ENCODE results near the gene ACTA2.

Gene ACTA2

DNA sequence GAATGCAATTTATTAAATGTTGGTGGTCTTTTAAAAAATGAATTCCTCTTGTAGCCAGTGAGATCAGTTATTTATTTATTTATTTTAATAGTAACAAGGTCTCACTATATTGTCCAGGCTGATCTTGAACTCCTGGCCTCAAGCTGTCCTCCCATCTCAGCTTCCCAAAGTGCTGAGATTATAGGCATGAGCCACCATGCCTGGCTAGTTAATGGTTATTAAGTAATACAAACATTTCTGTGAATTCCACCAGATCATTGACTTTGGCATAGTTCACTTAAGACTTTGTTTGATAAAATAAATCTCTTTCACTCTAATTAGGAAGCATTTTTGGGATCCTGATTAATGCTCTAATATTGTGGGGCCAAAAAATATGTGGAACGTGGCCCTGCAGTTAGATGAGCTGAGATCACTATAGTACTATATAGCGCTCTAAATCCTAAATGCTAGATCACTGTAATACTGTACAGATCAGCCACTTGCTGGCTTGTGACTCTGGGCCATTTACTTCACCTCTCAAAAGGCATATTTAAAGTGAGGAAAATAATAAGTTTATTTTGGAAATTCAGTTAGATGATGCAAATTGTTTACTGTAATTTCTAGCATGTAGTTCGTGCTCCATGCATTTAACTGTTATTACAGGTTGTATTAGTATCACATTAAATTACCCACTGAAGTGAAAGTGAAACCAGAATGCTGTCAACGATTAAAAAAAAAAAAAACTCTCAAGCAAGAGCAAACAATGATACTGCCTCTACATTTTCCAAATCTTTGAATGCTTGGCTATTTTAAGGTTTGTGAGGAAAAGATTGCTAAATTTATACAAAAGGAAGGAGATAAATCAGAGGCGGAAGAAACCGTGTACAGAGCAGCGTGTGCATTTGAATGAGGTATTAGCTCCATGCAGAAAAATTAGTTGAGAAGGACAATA, 22.1 kb upstream of the ACTA2 start:
- H3K4me3 Mint-ChIP-seq = peak overlapping the region; percentile 99
- peaks cover 6% of the 10 kb centered on the region for H3K36me3 Mint-ChIP-seq (ENCODE audit: low read depth)
- peaks cover 14% of the 10 kb centered on the region for H3K4me1 Mint-ChIP-seq (ENCODE audit: low read depth)
- H3K27ac Mint-ChIP-seq = peak overlapping the region; percentile 91
- H3K9me3 Mint-ChIP-seq = no peaks in the 10 kb centered on the region
- peaks cover 2% of the 10 kb centered on the region for H3K27me3 Mint-ChIP-seq
- intact Hi-C loops (cut with micrococcal nuclease) = no loop called here

DNA sequence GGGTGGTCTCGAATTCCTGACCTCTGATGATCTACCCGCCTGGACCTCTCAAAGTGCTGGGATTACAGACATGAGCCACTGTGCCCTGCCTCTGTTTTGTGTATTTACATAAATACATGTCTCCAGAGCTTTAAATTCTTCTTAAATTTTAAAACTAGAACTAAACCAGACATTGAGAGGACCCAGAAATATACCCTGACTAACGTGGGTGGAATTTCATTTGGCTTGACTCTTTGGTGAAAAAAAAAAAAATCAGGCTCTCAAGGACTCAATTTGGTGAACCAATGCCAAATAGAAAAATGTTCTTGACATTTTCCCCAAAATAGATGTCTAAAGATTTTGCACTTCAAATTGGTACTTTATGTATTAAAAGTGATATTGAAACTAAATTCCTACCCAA, 21.4 kb upstream of the ACTA2 start:
- no peaks in the 10 kb centered on the region for H3K9me3 Mint-ChIP-seq
- peaks cover 9% of the 10 kb centered on the region for H3K4me1 Mint-ChIP-seq (ENCODE audit: low read depth)
- no peak overlapping the region for H3K4me3 Mint-ChIP-seq
- intact Hi-C loops (cut with micrococcal nuclease) = no loop called here
- no peak overlapping the region for H3K27ac Mint-ChIP-seq
- peaks cover 6% of the 10 kb centered on the region for H3K36me3 Mint-ChIP-seq (ENCODE audit: low read depth)
- no peaks in the 10 kb centered on the region for H3K27me3 Mint-ChIP-seq

GRCh38 chr10:88971221-88972061, 18.9 kb upstream of the ACTA2 start:
- Mint-ChIP-seq H3K27me3 (no peaks in the 10 kb centered on the region), H3K4me3 (no peak overlapping the region), H3K27ac (no peak overlapping the region), H3K36me3 (ENCODE audit: low read depth) (peaks cover 6% of the 10 kb centered on the region), H3K9me3 (no peaks in the 10 kb centered on the region), H3K4me1 (ENCODE audit: low read depth) (peaks cover 7% of the 10 kb centered on the region)
- intact Hi-C loops (cut with micrococcal nuclease) = no loop called here

DNA sequence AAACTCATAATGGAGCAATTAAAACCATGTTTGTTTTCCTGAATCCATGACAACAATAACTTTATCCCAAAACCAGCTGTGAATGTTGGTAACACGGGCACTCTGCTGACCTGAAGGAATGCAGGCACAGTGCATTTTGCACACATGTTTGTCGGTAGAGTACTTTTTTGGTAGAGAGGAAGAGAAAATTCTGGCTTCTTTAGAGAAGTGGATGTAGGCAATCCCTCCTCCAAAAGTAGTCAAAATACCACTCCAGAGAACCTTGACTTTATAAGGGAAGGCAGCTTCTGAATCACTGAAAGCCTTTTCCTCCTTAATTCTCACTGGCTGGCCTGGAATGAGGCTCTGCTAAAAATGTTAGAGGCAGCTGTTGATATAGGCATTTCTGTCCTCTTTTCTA, 15.8 kb upstream of the ACTA2 start:
- Mint-ChIP-seq H3K9me3 (no peaks in the 10 kb centered on the region), H3K27me3 (no peaks in the 10 kb centered on the region), H3K27ac (no peak overlapping the region), H3K36me3 (ENCODE audit: low read depth) (no peaks in the 10 kb centered on the region), H3K4me1 (ENCODE audit: low read depth) (peaks cover 14% of the 10 kb centered on the region), H3K4me3 (no peak overlapping the region)
- intact Hi-C loops (cut with micrococcal nuclease) = no loop called here

GRCh38 chr10:88966797-88967196, 14.2 kb upstream of the ACTA2 start:
- intact Hi-C loops (cut with micrococcal nuclease) = no loop called here
- Mint-ChIP-seq H3K9me3 (no peaks in the 10 kb centered on the region), H3K4me1 (ENCODE audit: low read depth) (peaks cover 16% of the 10 kb centered on the region), H3K27ac (no peak overlapping the region), H3K4me3 (no peak overlapping the region), H3K36me3 (ENCODE audit: low read depth) (no peaks in the 10 kb centered on the region), H3K27me3 (no peaks in the 10 kb centered on the region)

DNA sequence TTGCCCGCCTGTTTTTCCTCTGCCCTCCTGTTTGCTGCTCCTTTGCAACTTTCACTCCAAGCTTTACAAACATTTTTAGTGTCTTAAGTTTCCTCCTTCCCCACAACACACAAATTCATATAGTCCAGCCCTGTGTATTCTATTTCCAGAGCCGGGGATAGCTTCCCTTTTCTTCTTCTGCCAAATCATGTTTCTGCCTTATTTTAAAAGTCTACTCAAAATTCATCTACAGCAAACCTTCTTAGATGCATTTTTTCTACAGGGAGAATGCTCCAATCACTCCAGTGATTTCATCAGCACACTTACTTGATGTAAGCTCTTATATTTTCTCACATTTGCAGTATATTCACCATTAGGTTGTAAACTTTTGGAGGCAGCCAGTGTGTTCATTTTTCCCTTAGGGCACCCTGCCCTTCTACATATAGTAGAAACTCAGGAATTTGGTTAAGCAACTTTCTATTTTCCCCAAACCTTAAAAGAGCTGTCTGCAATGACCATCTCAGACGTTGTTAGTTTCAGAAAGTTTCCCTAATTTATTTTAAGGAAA, 12.4 kb upstream of the ACTA2 start:
- Mint-ChIP-seq H3K4me3 (no peak overlapping the region), H3K27ac (no peak overlapping the region), H3K27me3 (no peaks in the 10 kb centered on the region), H3K4me1 (ENCODE audit: low read depth) (peaks cover 13% of the 10 kb centered on the region), H3K36me3 (ENCODE audit: low read depth) (no peaks in the 10 kb centered on the region), H3K9me3 (no peaks in the 10 kb centered on the region)
- intact Hi-C loops (cut with micrococcal nuclease) = no loop called here

DNA sequence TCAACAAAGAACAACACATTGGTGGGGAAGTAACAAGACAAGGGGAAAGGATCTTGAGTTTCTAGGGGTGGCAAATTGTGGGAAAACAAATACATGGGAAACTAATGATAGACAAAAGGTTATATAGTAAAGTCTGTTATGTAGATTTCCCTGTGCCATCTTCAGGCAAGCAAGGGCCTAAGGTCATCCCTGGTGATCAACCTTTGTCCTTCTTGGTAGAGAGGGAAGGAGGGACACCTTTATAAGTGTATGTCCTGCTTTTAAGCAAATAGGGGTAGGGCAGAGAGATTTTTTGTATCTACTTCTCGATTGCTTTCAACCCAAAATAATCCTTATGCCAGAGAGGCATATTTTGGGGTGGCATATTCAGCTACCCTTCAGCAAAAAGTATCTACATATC, 11.8 kb upstream of the ACTA2 start:
- H3K4me3 Mint-ChIP-seq = no peak overlapping the region
- intact Hi-C loops (cut with micrococcal nuclease) = no loop called here
- no peaks in the 10 kb centered on the region for H3K9me3 Mint-ChIP-seq
- H3K27ac Mint-ChIP-seq = no peak overlapping the region
- H3K4me1 Mint-ChIP-seq (ENCODE audit: low read depth) = peaks cover 13% of the 10 kb centered on the region
- no peaks in the 10 kb centered on the region for H3K36me3 Mint-ChIP-seq (ENCODE audit: low read depth)
- H3K27me3 Mint-ChIP-seq = no peaks in the 10 kb centered on the region

GRCh38 chr10:88963318-88963717, 10.7 kb upstream of the ACTA2 start:
- Mint-ChIP-seq H3K36me3 (ENCODE audit: low read depth) (no peaks in the 10 kb centered on the region), H3K4me1 (ENCODE audit: low read depth) (peaks cover 13% of the 10 kb centered on the region), H3K9me3 (no peaks in the 10 kb centered on the region), H3K4me3 (no peak overlapping the region), H3K27ac (no peak overlapping the region), H3K27me3 (no peaks in the 10 kb centered on the region)
- intact Hi-C loops (cut with micrococcal nuclease) = no loop called here

DNA sequence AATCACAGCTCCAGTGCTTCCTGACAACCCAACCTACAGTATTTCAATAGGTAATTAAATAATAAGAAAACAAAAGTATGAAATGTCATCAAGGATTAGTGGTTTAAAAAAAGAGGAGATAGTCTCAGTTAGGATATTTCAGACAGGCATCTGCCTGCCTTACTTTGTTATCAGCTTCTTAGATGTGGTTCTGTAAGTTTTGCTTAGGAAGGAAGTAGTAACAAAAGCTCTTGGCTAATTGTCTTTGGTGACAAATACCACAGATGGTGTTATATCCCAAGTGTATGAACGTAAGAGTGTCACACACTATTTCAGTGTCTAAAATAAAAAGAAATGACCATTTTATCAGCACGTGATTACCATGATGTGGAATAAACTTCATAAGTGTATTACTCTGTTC, 9.8 kb upstream of the ACTA2 start:
- intact Hi-C loops (cut with micrococcal nuclease) = no loop called here
- no peaks in the 10 kb centered on the region for H3K9me3 Mint-ChIP-seq
- H3K27me3 Mint-ChIP-seq = peaks cover 4% of the 10 kb centered on the region
- peaks cover 13% of the 10 kb centered on the region for H3K4me1 Mint-ChIP-seq (ENCODE audit: low read depth)
- no peaks in the 10 kb centered on the region for H3K36me3 Mint-ChIP-seq (ENCODE audit: low read depth)
- H3K27ac Mint-ChIP-seq = no peak overlapping the region
- no peak overlapping the region for H3K4me3 Mint-ChIP-seq

GRCh38 chr10:88961266-88961665, 8.7 kb upstream of the ACTA2 start:
- intact Hi-C loops (cut with micrococcal nuclease) = no loop called here
- H3K27ac Mint-ChIP-seq = no peak overlapping the region
- peaks cover 13% of the 10 kb centered on the region for H3K4me1 Mint-ChIP-seq (ENCODE audit: low read depth)
- H3K9me3 Mint-ChIP-seq = no peaks in the 10 kb centered on the region
- H3K27me3 Mint-ChIP-seq = peaks cover 4% of the 10 kb centered on the region
- no peak overlapping the region for H3K4me3 Mint-ChIP-seq
- no peaks in the 10 kb centered on the region for H3K36me3 Mint-ChIP-seq (ENCODE audit: low read depth)

DNA sequence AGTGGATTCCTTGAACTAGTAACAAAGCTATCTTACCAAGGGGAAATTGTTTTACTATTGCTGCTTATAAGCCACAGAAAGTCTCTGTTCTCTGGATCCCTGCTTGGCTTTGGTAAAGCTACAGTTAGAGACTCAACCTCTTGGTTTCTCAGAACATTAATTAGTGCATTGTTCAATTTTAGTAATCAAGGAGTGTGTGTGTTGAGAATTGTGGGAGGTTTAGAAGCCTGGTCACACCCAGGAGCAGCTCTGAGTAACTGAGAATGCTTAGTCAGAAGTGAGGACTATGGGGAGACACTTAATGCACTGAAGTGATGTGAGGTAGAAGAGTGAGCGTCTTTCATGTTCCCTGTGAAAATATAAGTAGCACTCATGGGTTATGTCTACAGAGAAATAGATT, 8.2 kb upstream of the ACTA2 start:
- Mint-ChIP-seq H3K27me3 (peaks cover 4% of the 10 kb centered on the region), H3K9me3 (no peaks in the 10 kb centered on the region), H3K4me3 (no peak overlapping the region), H3K36me3 (ENCODE audit: low read depth) (no peaks in the 10 kb centered on the region), H3K4me1 (ENCODE audit: low read depth) (peaks cover 13% of the 10 kb centered on the region), H3K27ac (no peak overlapping the region)
- intact Hi-C loops (cut with micrococcal nuclease) = no loop called here

GRCh38 chr10:88958721-88959120, 6.1 kb upstream of the ACTA2 start:
- intact Hi-C loops (cut with micrococcal nuclease) = no loop called here
- H3K4me1 Mint-ChIP-seq (ENCODE audit: low read depth) = peaks cover 7% of the 10 kb centered on the region
- H3K36me3 Mint-ChIP-seq (ENCODE audit: low read depth) = no peaks in the 10 kb centered on the region
- H3K4me3 Mint-ChIP-seq = no peak overlapping the region
- no peak overlapping the region for H3K27ac Mint-ChIP-seq
- H3K27me3 Mint-ChIP-seq = peaks cover 8% of the 10 kb centered on the region
- H3K9me3 Mint-ChIP-seq = peaks cover 4% of the 10 kb centered on the region

GRCh38 chr10:88957381-88957780, 4.8 kb upstream of the ACTA2 start:
- intact Hi-C loops (cut with micrococcal nuclease) = no loop called here
- Mint-ChIP-seq H3K27me3 (peaks cover 20% of the 10 kb centered on the region), H3K27ac (no peak overlapping the region), H3K4me3 (no peak overlapping the region), H3K9me3 (peaks cover 12% of the 10 kb centered on the region), H3K4me1 (ENCODE audit: low read depth) (peaks cover 6% of the 10 kb centered on the region), H3K36me3 (ENCODE audit: low read depth) (no peaks in the 10 kb centered on the region)

DNA sequence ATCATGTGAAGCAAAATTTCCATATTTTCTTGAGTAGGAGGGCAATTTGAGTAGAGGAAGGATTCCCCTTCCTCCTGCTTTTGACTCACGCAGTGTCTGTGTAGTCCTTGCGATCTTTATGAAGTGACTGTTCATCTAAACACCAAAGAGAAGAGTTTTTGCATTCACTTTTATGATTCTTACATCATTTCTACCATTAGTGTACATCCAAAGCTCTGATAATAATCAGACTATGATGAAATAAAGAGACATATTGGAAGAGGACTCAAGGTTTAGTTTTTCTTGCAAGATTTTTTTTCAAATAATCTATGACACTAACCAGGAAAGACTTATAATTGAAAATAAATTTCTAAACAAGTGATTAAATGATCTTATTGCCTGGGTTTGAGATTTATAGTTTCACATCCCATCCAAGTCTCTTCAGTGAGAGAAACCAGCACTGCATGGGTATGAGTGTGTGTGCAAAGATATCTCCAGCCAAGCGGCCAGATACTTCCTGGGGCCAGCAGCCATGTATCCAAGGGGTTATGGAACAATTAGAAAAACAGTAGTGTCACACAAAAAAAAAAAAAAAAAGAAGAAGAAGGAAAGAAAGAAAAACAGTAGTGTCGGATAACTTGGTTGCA, 2.0 kb upstream of the ACTA2 start:
- H3K9me3 Mint-ChIP-seq = peaks cover 12% of the 10 kb centered on the region
- peaks cover 42% of the 10 kb centered on the region for H3K27me3 Mint-ChIP-seq
- H3K27ac Mint-ChIP-seq = no peak overlapping the region
- H3K4me1 Mint-ChIP-seq (ENCODE audit: low read depth) = peaks cover 5% of the 10 kb centered on the region
- intact Hi-C loops (cut with micrococcal nuclease) = no loop called here
- no peak overlapping the region for H3K4me3 Mint-ChIP-seq
- no peaks in the 10 kb centered on the region for H3K36me3 Mint-ChIP-seq (ENCODE audit: low read depth)
